ENCODE data around the gene FAM184B.

GRCh38 chr4:17809667-17810066 lies 28.2 kb upstream of the FAM184B start:
- TF ChIP-seq CTCF (IDR thresholded peaks at IDR 0.05 in 4 of 5, conservative IDR thresholded peaks at IDR 0.05 in 1 of 5) (no peak), POLR2A (IDR thresholded peaks at IDR 0.05) (no peak)

All from gastrocnemius medialis (tissue), 4 donors.